ENCODE measurements around the gene ZFYVE21. TPM values are rescaled to one million over a fixed set of nuclear protein-coding genes. Genes with fewer than 3 reads are reported as not detected.

ZFYVE21 gene
- total RNA-seq = 51.6 and 57.8 TPM in 2 replicates

DNA sequence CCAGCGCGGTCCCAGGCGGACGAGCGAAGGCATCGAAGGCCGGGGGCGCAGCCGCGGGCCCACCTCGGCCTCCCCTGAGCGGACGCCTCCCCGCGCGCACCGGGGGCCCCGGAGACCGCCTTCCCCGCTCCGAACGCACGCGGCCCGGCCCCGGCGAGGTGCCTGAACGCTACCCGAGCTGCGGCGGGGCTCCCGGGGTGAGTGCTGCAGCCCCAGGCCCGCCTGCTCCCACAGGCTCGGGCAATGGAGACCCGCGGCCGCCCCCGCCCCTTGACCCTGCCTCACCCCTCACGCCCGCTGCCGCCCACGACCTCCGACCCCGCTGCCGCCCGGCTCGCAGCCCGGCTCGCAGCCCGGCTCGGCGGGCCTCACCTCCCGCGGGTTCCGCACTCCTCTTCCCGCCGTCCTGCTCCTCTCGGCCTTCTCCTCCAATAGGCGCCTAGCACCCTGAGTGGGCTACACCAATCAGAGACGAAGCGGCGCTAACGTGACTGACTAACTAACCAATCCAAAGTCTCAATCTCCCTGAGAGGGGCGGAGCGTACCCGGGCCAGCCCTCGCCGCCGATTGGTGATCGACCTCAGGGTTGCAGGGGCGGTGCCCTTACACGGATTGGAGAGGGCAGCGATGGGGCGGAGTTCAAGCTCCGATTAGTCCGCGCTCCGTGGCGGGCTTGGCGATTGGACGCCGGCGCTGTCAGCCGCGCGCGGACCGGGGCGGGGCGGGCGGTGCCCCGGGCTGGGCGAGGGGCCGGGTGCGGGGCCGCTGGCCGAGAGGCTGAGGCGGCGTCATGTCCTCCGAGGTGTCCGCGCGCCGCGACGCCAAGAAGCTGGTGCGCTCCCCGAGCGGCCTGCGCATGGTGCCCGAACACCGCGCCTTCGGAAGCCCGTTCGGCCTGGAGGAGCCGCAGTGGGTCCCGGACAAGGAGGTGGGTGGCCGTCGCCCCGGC, at the start of gene ZFYVE21, which contains the start of gene XRCC3:
ZFYVE21 (plus strand) TSS at position 759 of the 949 bp plus-strand sequence; CDS start at position 791, 32 bp downstream.
XRCC3 (minus strand) TSS at position 400 of the 949 bp plus-strand sequence. CDS start 4,364 bp downstream, outside the sequence.

Other genes with a start within 250 kb of the ZFYVE21 start
- 11.4 and 24.4 TPM in 2 replicates for gene CKB, start 193.0 kb upstream of the ZFYVE21 start, total RNA-seq
- 5.1 and 7.3 TPM in 2 replicates for gene TRMT61A, start 186.6 kb upstream of the ZFYVE21 start, total RNA-seq
- 25.2 and 30.4 TPM in 2 replicates for gene BAG5, start 153.2 kb upstream of the ZFYVE21 start, total RNA-seq
- 17.1 and 17.6 TPM in 2 replicates for gene COA8, start 152.8 kb upstream of the ZFYVE21 start, total RNA-seq
- gene KLC1, start 86.6 kb upstream of the ZFYVE21 start, total RNA-seq = 189 and 219 TPM in 2 replicates
- 3.1 and 3.7 TPM in 2 replicates for gene XRCC3, start 359 bp upstream of the ZFYVE21 start, total RNA-seq
- 1.9 and 2.1 TPM in 2 replicates for gene PPP1R13B, start 131.8 kb downstream of the ZFYVE21 start, total RNA-seq
- gene TDRD9, start 212.6 kb downstream of the ZFYVE21 start, total RNA-seq = 0.37 and 0.57 TPM in 2 replicates
- gene RD3L, start 226.7 kb downstream of the ZFYVE21 start, total RNA-seq = not detected in 2 replicates

Measured in smooth muscle cell of bladder (primary cell).